Measurements from ENCODE around the gene AFG1L.

DNA sequence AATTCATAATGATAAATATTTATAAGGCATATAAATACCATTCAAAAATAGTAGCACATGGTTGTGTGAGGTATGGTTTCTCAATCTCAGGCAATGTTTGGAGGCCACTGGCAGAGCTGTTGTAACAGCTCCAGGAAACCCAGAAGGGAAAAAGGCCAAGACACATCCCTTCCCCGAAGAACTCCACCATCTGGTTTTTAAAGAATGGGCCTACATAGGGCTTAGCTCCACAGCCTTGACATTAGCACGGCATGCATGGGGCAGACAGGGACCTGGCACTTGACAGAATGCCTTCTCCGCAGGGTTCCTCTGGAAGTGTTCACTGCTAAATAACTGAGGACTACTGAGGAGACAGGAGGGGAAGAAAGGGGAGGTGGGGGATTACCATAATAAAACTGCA lies 249.8 kb downstream of the AFG1L start:
- TF ChIP-seq, protein P1, sequence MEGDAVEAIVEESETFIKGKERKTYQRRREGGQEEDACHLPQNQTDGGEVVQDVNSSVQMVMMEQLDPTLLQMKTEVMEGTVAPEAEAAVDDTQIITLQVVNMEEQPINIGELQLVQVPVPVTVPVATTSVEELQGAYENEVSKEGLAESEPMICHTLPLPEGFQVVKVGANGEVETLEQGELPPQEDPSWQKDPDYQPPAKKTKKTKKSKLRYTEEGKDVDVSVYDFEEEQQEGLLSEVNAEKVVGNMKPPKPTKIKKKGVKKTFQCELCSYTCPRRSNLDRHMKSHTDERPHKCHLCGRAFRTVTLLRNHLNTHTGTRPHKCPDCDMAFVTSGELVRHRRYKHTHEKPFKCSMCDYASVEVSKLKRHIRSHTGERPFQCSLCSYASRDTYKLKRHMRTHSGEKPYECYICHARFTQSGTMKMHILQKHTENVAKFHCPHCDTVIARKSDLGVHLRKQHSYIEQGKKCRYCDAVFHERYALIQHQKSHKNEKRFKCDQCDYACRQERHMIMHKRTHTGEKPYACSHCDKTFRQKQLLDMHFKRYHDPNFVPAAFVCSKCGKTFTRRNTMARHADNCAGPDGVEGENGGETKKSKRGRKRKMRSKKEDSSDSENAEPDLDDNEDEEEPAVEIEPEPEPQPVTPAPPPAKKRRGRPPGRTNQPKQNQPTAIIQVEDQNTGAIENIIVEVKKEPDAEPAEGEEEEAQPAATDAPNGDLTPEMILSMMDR (conservative IDR thresholded peaks at IDR 0.05) = no peak
- TF ChIP-seq ZFX (IDR thresholded peaks at IDR 0.05) = no peak

Data from C4-2B (cell line).